GM12878 (cell line): ENCODE data around the gene CDK2. TPM values are rescaled to one million over a fixed set of nuclear protein-coding genes. Genes with fewer than 3 reads are reported as not detected.
A peak's percentile ranks its signal among the peaks of the same experiment; 100 is the strongest.

ENCODE experiments used
- CBFB ChIP-seq: IDR thresholded peaks from 2 replicates; pipeline ENCODE4 v1.6.1; 2016; ENCODE audit warnings: antibody characterized with exemption, low read depth
- CBX3 ChIP-seq: fragments of 200-600 bp; sonication (generic); IDR thresholded peaks from 2 replicates; pipeline ENCODE4 v1.6.1; 2016; ENCODE audit warnings: low read depth, borderline replicate concordance
- CEBPZ ChIP-seq: fragments of 150-350 bp; IDR thresholded peaks from 2 replicates; pipeline ENCODE4 v1.6.1; 2016; ENCODE audit warnings: low read depth, low read length
- FOXK2 ChIP-seq: fragments of 450-650 bp; IDR thresholded peaks from 2 replicates; pipeline ENCODE4 v1.6.1; 2017; ENCODE audit warnings: mild to moderate bottlenecking, moderate library complexity
- GATAD2B ChIP-seq: fragments of 450-650 bp; conservative IDR thresholded peaks from 2 replicates; pipeline ENCODE4 v1.6.1; 2017; ENCODE audit warnings: low read depth, mild to moderate bottlenecking, moderate library complexity
- HDAC2 ChIP-seq: fragments of 200-600 bp; sonication (generic); IDR thresholded peaks from 2 replicates; pipeline ENCODE4 v1.6.1; 2017
- HDAC6 ChIP-seq: fragments of 200-600 bp; sonication (generic); IDR thresholded peaks from one replicate; pipeline ENCODE4 v1.8.0; 2017; ENCODE audit warnings: antibody characterized with exemption; ENCODE audit not compliant: unreplicated experiment
- KAT2A ChIP-seq: conservative IDR thresholded peaks from 2 replicates; pipeline ENCODE4 v1.6.1; 2011; ENCODE audit warnings: low read depth, low read length; ENCODE audit not compliant: control insufficient read depth
- MTA2 ChIP-seq: fragments of 450-650 bp; IDR thresholded peaks from 2 replicates; pipeline ENCODE4 v1.6.1; 2016; ENCODE audit warnings: low read depth, mild to moderate bottlenecking, moderate library complexity
- MYC ChIP-seq: IDR thresholded peaks from 2 replicates; pipeline ENCODE4 v1.6.1; 2011; ENCODE audit warnings: mild to moderate bottlenecking, low read length, moderate library complexity, inconsistent platforms; ENCODE audit not compliant: insufficient read depth, insufficient replicate concordance, insufficient read length, severe bottlenecking
- NFXL1 ChIP-seq: fragments of 450-650 bp; IDR thresholded peaks from 2 replicates; pipeline ENCODE4 v1.6.1; 2017; ENCODE audit warnings: antibody characterized with exemption, mild to moderate bottlenecking, borderline replicate concordance
- PAX5 ChIP-seq: IDR thresholded peaks from 2 replicates; pipeline ENCODE4 v1.6.1; 2011; ENCODE audit warnings: low read depth, low read length, borderline replicate concordance
- RELA ChIP-seq: fragments of 450-650 bp; IDR thresholded peaks from 2 replicates; pipeline ENCODE4 v1.8.0; 2014; ENCODE audit warnings: borderline replicate concordance; ENCODE audit not compliant: partially characterized antibody
- SMC3 ChIP-seq: IDR thresholded peaks from 2 replicates; pipeline ENCODE4 v1.6.1; 2011; ENCODE audit warnings: low read length, improper control_type of control experiment, borderline replicate concordance
- ZBTB40 ChIP-seq: fragments of 450-650 bp; IDR thresholded peaks from 2 replicates; pipeline ENCODE4 v1.6.1; 2016; ENCODE audit warnings: mild to moderate bottlenecking, moderate library complexity, borderline replicate concordance
- ZNF207 ChIP-seq: fragments of 450-650 bp; IDR thresholded peaks from 2 replicates; pipeline ENCODE4 v1.6.1; 2014; ENCODE audit warnings: antibody characterized with exemption, mild to moderate bottlenecking, borderline replicate concordance
- polyA plus RNA-seq, 11 experiments: library from polyadenylated mRNA; depleted of rRNA in 4 of 11; unstranded in 6 of 11; stranded (reverse) in 5 of 11; fragments of >200 nt; fragmentation: Nextera tagmentation in 4 of 11; fragmentation: Illumina TruSeq in 1 of 11; extraction: Ambion mirVana in 4 of 11; extraction: Trizol in 1 of 11; gene quantifications; 1 replicate in 1 of 11; 2 replicates in 10 of 11; pipeline versions ENCODE4 v1.2.1 to v1.2.3, GENCODE V29; 2011 to 2016; ENCODE audit warnings: inconsistent platforms in 2 of 11, missing spikeins in 2 of 11, low read depth in 1 of 11
- total RNA-seq, 4 experiments: library from RNA; depleted of rRNA in 3 of 4; stranded (reverse); fragments of >200 nt in 3 of 4; fragmentation: Illumina TruSeq in 1 of 4; extraction: Trizol in 1 of 4; gene quantifications; 2 replicates each; pipeline versions ENCODE4 v1.2.1 to v1.2.3, GENCODE V29; 2013 to 2021
- TF ChIP-seq, protein P1 (sequence below): fragments of 450-650 bp; IDR thresholded peaks from 2 replicates; pipeline ENCODE4 v1.6.1; 2017; ENCODE audit warnings: low read depth, mild to moderate bottlenecking, moderate library complexity

Gene CDK2
- total and polyA plus RNA-seq, 10 of the 15 experiments (the other 5 are each of a cell fraction or from before 2014, with no cell fraction given), result 13.1 to 138 (median 82.2) TPM

GRCh38 chr12:55926738-55927587 lies 39.7 kb upstream of the CDK2 start (continued):
- TF ChIP-seq CEBPZ (no peak), PAX5 (0 out of 2 replicates have a peak, but pooled peaks have one; percentile 19), MYC (no peak), HDAC6 (no peak), FOXK2 (no peak), KAT2A (no peak), CBX3 (no peak), ZNF207 (no peak; the same call in 1 of the 2 replicates), GATAD2B (no peak; the same call in 1 of the 2 replicates), SMC3 (peak; percentile 21; the same call in 1 of the 2 replicates), HDAC2 (no peak), RELA (no peak), NFXL1 (no peak), CBFB (peak; percentile 83), MTA2 (0 out of 2 replicates have a peak, but pooled peaks have one; percentile 47), ZBTB40 (peak; percentile 93)
- TF ChIP-seq, protein P1, sequence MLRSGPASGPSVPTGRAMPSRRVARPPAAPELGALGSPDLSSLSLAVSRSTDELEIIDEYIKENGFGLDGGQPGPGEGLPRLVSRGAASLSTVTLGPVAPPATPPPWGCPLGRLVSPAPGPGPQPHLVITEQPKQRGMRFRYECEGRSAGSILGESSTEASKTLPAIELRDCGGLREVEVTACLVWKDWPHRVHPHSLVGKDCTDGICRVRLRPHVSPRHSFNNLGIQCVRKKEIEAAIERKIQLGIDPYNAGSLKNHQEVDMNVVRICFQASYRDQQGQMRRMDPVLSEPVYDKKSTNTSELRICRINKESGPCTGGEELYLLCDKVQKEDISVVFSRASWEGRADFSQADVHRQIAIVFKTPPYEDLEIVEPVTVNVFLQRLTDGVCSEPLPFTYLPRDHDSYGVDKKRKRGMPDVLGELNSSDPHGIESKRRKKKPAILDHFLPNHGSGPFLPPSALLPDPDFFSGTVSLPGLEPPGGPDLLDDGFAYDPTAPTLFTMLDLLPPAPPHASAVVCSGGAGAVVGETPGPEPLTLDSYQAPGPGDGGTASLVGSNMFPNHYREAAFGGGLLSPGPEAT, result peak; percentile 83
